Loucy (cell line): ENCODE measurements around the gene SPSB4.

Source experiments
- CTCF ChIP-seq: fragments of 200-600 bp; sonication (generic); conservative IDR thresholded peaks from 2 replicates; pipeline ENCODE4 v1.5.1; 2014; ENCODE audit warnings: mild to moderate bottlenecking, antibody characterized with exemption, low read length
- EZH2phosphoT487 ChIP-seq: fragments of 200-600 bp; IDR thresholded peaks from 2 replicates; pipeline ENCODE4 v1.6.1; 2018; ENCODE audit warnings: antibody characterized with exemption, mild to moderate bottlenecking, moderate library complexity, borderline replicate concordance

GRCh38 chr3:141076797-141077571 lies 25.8 kb downstream of the SPSB4 start:
- no peak for TF ChIP-seq EZH2phosphoT487
- no peak for TF ChIP-seq CTCF
